Measurements from ENCODE around the gene LMX1B. TPM values are rescaled to one million over a fixed set of nuclear protein-coding genes. Genes with fewer than 3 reads are reported as not detected.
A peak's percentile ranks its signal among the peaks of the same experiment; 100 is the strongest.
"Not testable (repeated sequence)": the region's sequence is repeated elsewhere in the genome, so short reads cannot be mapped to it uniquely, and the experiment has no call there.

Gene LMX1B
- 0.01 TPM for polyA plus RNA-seq (2013)

DNA sequence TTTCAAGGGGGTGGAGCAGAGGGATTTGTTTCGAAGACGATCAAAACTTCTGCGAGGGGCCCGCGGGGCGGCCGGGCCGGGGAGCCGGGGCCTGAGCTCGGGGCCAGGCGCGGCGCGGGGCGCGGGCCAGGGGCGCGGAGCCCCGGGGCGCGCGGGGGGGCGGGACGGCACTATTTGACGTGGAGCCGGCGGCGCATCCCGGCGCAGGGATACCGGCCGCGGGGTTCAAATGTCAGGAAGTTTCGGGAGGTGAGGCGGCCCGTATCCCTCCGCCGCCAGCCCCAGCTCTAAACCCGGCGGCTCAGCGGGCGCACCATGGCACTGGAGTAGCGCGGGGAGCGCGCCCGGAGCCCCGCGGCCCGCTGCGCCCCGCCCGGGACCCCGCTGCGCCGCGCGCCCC lies at the start of gene LMX1B:
Gene LMX1B (plus strand): TSS at position 278 of the 400 bp plus-strand sequence. CDS start 522 bp downstream, outside the sequence.
- Histone ChIP-seq H3K27me3 (replicated peaks in 2 of 5; ENCODE audit: control insufficient read depth in 4 of 5, insufficient read depth in 5 of 5, low read length in 4 of 5) (peaks cover 0 to 95% (median 46%) of the 10 kb centered on the region in 5 experiments), H3K36me3 (ENCODE audit: control insufficient read depth in 4 of 4, insufficient read depth in 4 of 4, low read length in 3 of 4) (no peaks in the 10 kb centered on the region), H3K4me3 (ENCODE audit: control insufficient read depth in 1 of 7, extremely low read depth in 1 of 7, insufficient read depth in 4 of 7, low read depth in 2 of 7, low read length in 6 of 7) (peak within 1 kb of the TSS in 3 of 7 experiments; percentile 20 to 33 (median 32)), H3K4me1 (ENCODE audit: control extremely low read depth in 1 of 4, control insufficient read depth in 4 of 4, insufficient read depth in 4 of 4, low read length in 3 of 4) (peaks cover 0 to 53% (median 31%) of the 10 kb centered on the region in 4 experiments), H3K9me3 (ENCODE audit: control extremely low read depth in 1 of 5, control insufficient read depth in 4 of 5, insufficient read depth in 2 of 5, low read depth in 1 of 5, low read length in 4 of 5) (no peaks in the 10 kb centered on the region), H3K27ac (ENCODE audit: insufficient read depth in 1 of 2, low read depth in 1 of 2, low read length in 2 of 2, poor library complexity in 1 of 2, severe bottlenecking in 2 of 2) (no peak within 1 kb of the TSS)
- WGBS (ENCODE audit: insufficient coverage): 0% methylated on average over 25 of the region's 58 CpGs
- ChIA-PET POLR2A (no interaction called here), CTCF (no interaction called here)
- no peak for DNase-seq

DNA sequence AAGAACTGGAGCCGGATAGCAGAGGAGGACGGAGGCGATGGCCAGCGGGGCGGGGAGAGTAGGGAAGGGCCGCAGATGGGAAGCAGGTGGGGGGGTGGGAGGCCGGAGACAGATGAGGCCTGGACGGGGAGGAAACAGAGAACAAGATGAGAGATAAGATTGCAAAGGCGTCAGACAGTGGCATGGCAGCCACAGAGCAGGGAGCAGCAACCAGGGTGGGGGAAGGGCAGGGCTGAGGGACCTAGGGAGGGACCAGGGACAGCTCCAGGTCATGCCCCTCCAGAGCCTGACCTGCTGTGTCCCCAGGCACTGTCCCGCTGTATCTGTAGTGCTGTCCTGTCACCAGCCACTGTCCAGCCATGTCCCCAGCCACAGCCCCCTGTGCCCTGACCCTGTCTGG lies 49.6 kb upstream of the LMX1B start:
- 18% methylated on average over 10 of the region's 10 CpGs for WGBS (ENCODE audit: insufficient coverage)
- ChIA-PET CTCF (interaction anchor here (1.1 to 1.8 kb wide), 2 partner anchors 63 to 139 kb away, joined by 3 to 9 read pairs; no protein-coding TSS in a partner anchor), POLR2A (no interaction called here)
- no peaks in the 10 kb centered on the region for H3K9me3 ChIP-seq (ENCODE audit: control extremely low read depth in 1 of 5, control insufficient read depth in 4 of 5, insufficient read depth in 2 of 5, low read depth in 1 of 5, low read length in 4 of 5)
- no peak overlapping the region for H3K27ac ChIP-seq (ENCODE audit: insufficient read depth in 1 of 2, low read depth in 1 of 2, low read length in 2 of 2, poor library complexity in 1 of 2, severe bottlenecking in 2 of 2)
- DNase-seq: peak; percentile 8 to 25 (median 18)
- no peaks in the 10 kb centered on the region for H3K36me3 ChIP-seq (ENCODE audit: control insufficient read depth in 4 of 4, insufficient read depth in 4 of 4, low read length in 3 of 4)
- no peak overlapping the region for H3K4me3 ChIP-seq (ENCODE audit: control insufficient read depth in 1 of 7, extremely low read depth in 1 of 7, insufficient read depth in 4 of 7, low read depth in 2 of 7, low read length in 6 of 7)
- peaks cover 2 to 14% (median 9%) of the 10 kb centered on the region in 4 experiments for H3K4me1 ChIP-seq (ENCODE audit: control extremely low read depth in 1 of 4, control insufficient read depth in 4 of 4, insufficient read depth in 4 of 4, low read length in 3 of 4)
- H3K27me3 ChIP-seq (replicated peaks in 2 of 5; ENCODE audit: control insufficient read depth in 4 of 5, insufficient read depth in 5 of 5, low read length in 4 of 5): peaks cover 0 to 24% (median 3%) of the 10 kb centered on the region in 5 experiments

DNA sequence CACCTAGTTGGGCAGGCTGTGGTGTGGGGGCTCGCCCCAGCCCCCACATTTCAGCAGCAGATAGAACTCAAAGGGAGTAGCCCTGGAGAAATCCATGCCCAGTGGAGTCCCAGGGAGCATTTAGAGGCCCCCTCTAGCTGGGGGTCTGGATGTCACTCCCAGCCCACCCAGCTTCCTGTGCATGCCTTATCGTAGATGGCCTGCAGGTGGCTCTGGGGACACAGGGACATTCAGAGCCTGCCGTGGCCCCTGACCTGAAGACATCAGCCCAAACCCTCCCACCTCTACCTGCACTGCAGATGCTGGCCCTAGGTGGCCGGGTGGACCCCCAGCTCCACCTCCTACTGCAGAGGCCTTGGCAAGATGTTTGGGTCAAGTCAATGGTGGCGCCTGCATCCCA lies 49.0 kb upstream of the LMX1B start:
- Histone ChIP-seq H3K36me3 (ENCODE audit: control insufficient read depth in 4 of 4, insufficient read depth in 4 of 4, low read length in 3 of 4) (no peaks in the 10 kb centered on the region), H3K27ac (ENCODE audit: insufficient read depth in 1 of 2, low read depth in 1 of 2, low read length in 2 of 2, poor library complexity in 1 of 2, severe bottlenecking in 2 of 2) (no peak overlapping the region), H3K27me3 (replicated peaks in 2 of 5; ENCODE audit: control insufficient read depth in 4 of 5, insufficient read depth in 5 of 5, low read length in 4 of 5) (peaks cover 0 to 24% (median 3%) of the 10 kb centered on the region in 5 experiments), H3K4me1 (ENCODE audit: control extremely low read depth in 1 of 4, control insufficient read depth in 4 of 4, insufficient read depth in 4 of 4, low read length in 3 of 4) (peaks cover 2 to 14% (median 9%) of the 10 kb centered on the region in 4 experiments), H3K4me3 (ENCODE audit: control insufficient read depth in 1 of 7, extremely low read depth in 1 of 7, insufficient read depth in 4 of 7, low read depth in 2 of 7, low read length in 6 of 7) (no peak overlapping the region), H3K9me3 (ENCODE audit: control extremely low read depth in 1 of 5, control insufficient read depth in 4 of 5, insufficient read depth in 2 of 5, low read depth in 1 of 5, low read length in 4 of 5) (no peaks in the 10 kb centered on the region)
- CTCF ChIA-PET: no interaction called here
- 37% methylated on average over 3 of the region's 5 CpGs for WGBS (ENCODE audit: insufficient coverage)
- POLR2A ChIA-PET: no interaction called here
- DNase-seq: peak in 1 of 3 donors; percentile 11

DNA sequence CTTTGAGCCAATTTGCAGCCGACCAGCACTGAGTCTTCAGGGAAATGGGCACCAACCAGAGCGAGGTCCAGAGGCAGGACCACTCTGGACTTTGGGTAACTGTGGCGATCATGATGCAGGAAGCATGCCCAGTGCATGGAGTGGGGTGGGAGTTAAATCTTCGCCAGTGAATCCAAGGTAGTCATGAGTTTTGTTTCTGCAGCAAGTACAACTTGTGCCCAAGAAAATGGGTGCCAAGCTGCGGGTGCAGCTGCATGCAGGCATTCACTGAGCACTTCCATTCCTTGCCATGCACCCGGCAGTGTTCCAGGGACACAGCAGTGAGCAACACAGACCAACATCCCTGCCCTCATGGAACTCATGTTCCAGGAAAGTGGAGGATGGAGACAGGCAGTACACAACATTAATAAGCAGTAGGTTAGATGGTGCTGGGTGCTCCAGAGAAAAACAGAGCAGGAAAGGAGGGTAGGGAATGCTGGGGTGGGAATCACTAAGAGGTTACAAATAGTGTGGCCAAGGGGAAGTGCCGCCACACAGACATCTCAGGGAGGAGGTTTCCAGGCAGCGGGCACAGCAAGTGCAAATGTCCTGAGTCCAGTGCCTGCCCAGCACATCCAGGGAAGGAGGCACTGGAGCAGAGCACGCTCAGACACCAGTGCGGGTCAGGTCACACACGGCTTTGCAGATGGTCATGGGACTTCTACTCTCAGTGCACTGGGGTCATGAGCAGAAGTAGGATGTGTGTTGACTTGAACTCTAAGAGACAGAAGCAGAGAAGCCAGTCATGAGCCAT lies 48.2 kb upstream of the LMX1B start:
- WGBS (ENCODE audit: insufficient coverage): 93% methylated on average over 9 of the region's 11 CpGs
- Histone ChIP-seq H3K27me3 (replicated peaks in 2 of 5; ENCODE audit: control insufficient read depth in 4 of 5, insufficient read depth in 5 of 5, low read length in 4 of 5) (peaks cover 0 to 24% (median 3%) of the 10 kb centered on the region in 5 experiments), H3K27ac (ENCODE audit: insufficient read depth in 1 of 2, low read depth in 1 of 2, low read length in 2 of 2, poor library complexity in 1 of 2, severe bottlenecking in 2 of 2) (no peak overlapping the region), H3K9me3 (ENCODE audit: control extremely low read depth in 1 of 5, control insufficient read depth in 4 of 5, insufficient read depth in 2 of 5, low read depth in 1 of 5, low read length in 4 of 5) (no peaks in the 10 kb centered on the region), H3K36me3 (ENCODE audit: control insufficient read depth in 4 of 4, insufficient read depth in 4 of 4, low read length in 3 of 4) (no peaks in the 10 kb centered on the region), H3K4me3 (ENCODE audit: control insufficient read depth in 1 of 7, extremely low read depth in 1 of 7, insufficient read depth in 4 of 7, low read depth in 2 of 7, low read length in 6 of 7) (no peak overlapping the region), H3K4me1 (ENCODE audit: control extremely low read depth in 1 of 4, control insufficient read depth in 4 of 4, insufficient read depth in 4 of 4, low read length in 3 of 4) (peaks cover 2 to 14% (median 9%) of the 10 kb centered on the region in 4 experiments)
- no peak for DNase-seq
- CTCF ChIA-PET: no interaction called here
- POLR2A ChIA-PET: no interaction called here

DNA sequence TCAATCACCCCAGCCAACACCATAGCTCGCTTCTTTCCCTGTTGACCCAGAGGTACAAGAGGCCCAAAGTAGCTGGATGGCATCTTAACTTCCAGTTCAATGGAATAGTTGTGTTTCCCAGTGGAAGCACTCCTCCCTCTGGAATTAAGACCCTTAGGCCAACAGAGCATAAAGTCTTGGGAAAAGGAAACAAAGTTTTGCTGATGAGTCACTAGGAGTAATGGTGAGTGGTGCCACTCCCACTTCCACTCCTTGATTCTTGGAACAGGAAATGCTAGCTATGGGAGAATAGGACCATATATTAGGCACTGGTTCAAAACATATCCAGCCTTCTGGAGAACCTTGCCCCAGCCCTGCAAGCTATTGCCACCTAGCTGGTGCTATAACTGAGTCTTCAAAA lies 44.7 kb upstream of the LMX1B start:
- ChIA-PET POLR2A (no interaction called here), CTCF (interaction anchor here (0.9 to 1.2 kb wide), 2 partner anchors 14 to 18 kb away, joined by 3 read pairs; no protein-coding TSS in a partner anchor)
- Histone ChIP-seq H3K27ac (ENCODE audit: insufficient read depth in 1 of 2, low read depth in 1 of 2, low read length in 2 of 2, poor library complexity in 1 of 2, severe bottlenecking in 2 of 2) (no peak overlapping the region), H3K9me3 (ENCODE audit: control extremely low read depth in 1 of 5, control insufficient read depth in 4 of 5, insufficient read depth in 2 of 5, low read depth in 1 of 5, low read length in 4 of 5) (peaks cover 0 to 4% (median 0%) of the 10 kb centered on the region in 5 experiments), H3K36me3 (ENCODE audit: control insufficient read depth in 4 of 4, insufficient read depth in 4 of 4, low read length in 3 of 4) (no peaks in the 10 kb centered on the region), H3K4me1 (ENCODE audit: control extremely low read depth in 1 of 4, control insufficient read depth in 4 of 4, insufficient read depth in 4 of 4, low read length in 3 of 4) (peaks cover 0 to 9% (median 6%) of the 10 kb centered on the region in 4 experiments), H3K4me3 (ENCODE audit: control insufficient read depth in 1 of 7, extremely low read depth in 1 of 7, insufficient read depth in 4 of 7, low read depth in 2 of 7, low read length in 6 of 7) (no peak overlapping the region), H3K27me3 (replicated peaks in 2 of 5; ENCODE audit: control insufficient read depth in 4 of 5, insufficient read depth in 5 of 5, low read length in 4 of 5) (peaks cover 0 to 9% (median 3%) of the 10 kb centered on the region in 5 experiments)
- WGBS (ENCODE audit: insufficient coverage): 100% methylated on average over 1 of the region's 1 CpG
- no peak for DNase-seq

GRCh38 chr9:126578029-126578428 lies 35.7 kb upstream of the LMX1B start:
- ChIA-PET POLR2A (no interaction called here), CTCF (no interaction called here)
- H3K4me1 ChIP-seq (ENCODE audit: control extremely low read depth in 1 of 4, control insufficient read depth in 4 of 4, insufficient read depth in 4 of 4, low read length in 3 of 4): no peaks in the 10 kb centered on the region

GRCh38 chr9:126580319-126580718 lies 33.4 kb upstream of the LMX1B start:
- POLR2A ChIA-PET; DNase-seq; H3K4me1 ChIP-seq (ENCODE audit: control extremely low read depth in 1 of 4, control insufficient read depth in 4 of 4, insufficient read depth in 4 of 4, low read length in 3 of 4); CTCF ChIA-PET; H3K36me3 ChIP-seq (ENCODE audit: control insufficient read depth in 4 of 4, insufficient read depth in 4 of 4, low read length in 3 of 4); H3K4me3 ChIP-seq (ENCODE audit: control insufficient read depth in 1 of 7, extremely low read depth in 1 of 7, insufficient read depth in 4 of 7, low read depth in 2 of 7, low read length in 6 of 7); H3K9me3 ChIP-seq (ENCODE audit: control extremely low read depth in 1 of 5, control insufficient read depth in 4 of 5, insufficient read depth in 2 of 5, low read depth in 1 of 5, low read length in 4 of 5); H3K27ac ChIP-seq (ENCODE audit: insufficient read depth in 1 of 2, low read depth in 1 of 2, low read length in 2 of 2, poor library complexity in 1 of 2, severe bottlenecking in 2 of 2): not testable (repeated sequence)
- WGBS (ENCODE audit: insufficient coverage): 92% methylated on average over 2 of the region's 5 CpGs
- peaks cover 0 to 25% (median 12%) of the 10 kb centered on the region in 5 experiments for H3K27me3 ChIP-seq (replicated peaks in 2 of 5; ENCODE audit: control insufficient read depth in 4 of 5, insufficient read depth in 5 of 5, low read length in 4 of 5)

More at GRCh38 chr9:126578029-126578428, 35.7 kb upstream of the LMX1B start:
- Histone ChIP-seq H3K9me3 (ENCODE audit: control extremely low read depth in 1 of 5, control insufficient read depth in 4 of 5, insufficient read depth in 2 of 5, low read depth in 1 of 5, low read length in 4 of 5) (peaks cover 0 to 11% (median 6%) of the 10 kb centered on the region in 5 experiments), H3K27ac (ENCODE audit: insufficient read depth in 1 of 2, low read depth in 1 of 2, low read length in 2 of 2, poor library complexity in 1 of 2, severe bottlenecking in 2 of 2) (no peak overlapping the region), H3K4me3 (ENCODE audit: control insufficient read depth in 1 of 7, extremely low read depth in 1 of 7, insufficient read depth in 4 of 7, low read depth in 2 of 7, low read length in 6 of 7) (no peak overlapping the region), H3K36me3 (ENCODE audit: control insufficient read depth in 4 of 4, insufficient read depth in 4 of 4, low read length in 3 of 4) (no peaks in the 10 kb centered on the region), H3K27me3 (replicated peaks in 2 of 5; ENCODE audit: control insufficient read depth in 4 of 5, insufficient read depth in 5 of 5, low read length in 4 of 5) (peaks cover 0 to 16% (median 12%) of the 10 kb centered on the region in 5 experiments)
- DNase-seq: no peak
- 96% methylated on average over 5 of the region's 6 CpGs for WGBS (ENCODE audit: insufficient coverage)

Measured in common myeloid progenitor, CD34-positive (primary cell).